ENCODE data around the gene CLK4.

The CLK4 gene

GRCh38 chr5:178667688-178668087 lies 40.8 kb upstream of the CLK4 start:
- H3K4me2 ChIP-seq: no peak overlapping the region
- no peak overlapping the region for H3K9ac ChIP-seq
- no peak overlapping the region for H3K27ac ChIP-seq
- H2AFZ ChIP-seq (ENCODE audit: low read depth): no peak overlapping the region
- H3K79me2 ChIP-seq (ENCODE audit: insufficient read depth, low read depth): no peaks in the 10 kb centered on the region
- H3K27me3 ChIP-seq (ENCODE audit: insufficient read depth, low read depth): no peaks in the 10 kb centered on the region; the same call in 1 of the 2 replicates
- no peak for TF ChIP-seq CTCF (conservative IDR thresholded peaks at IDR 0.05; ENCODE audit: low read depth, low read length)
- H3K4me3 ChIP-seq (IDR thresholded peaks at IDR 0.05; ENCODE audit: insufficient read depth, low read depth, low read length): no peak overlapping the region
- no peaks in the 10 kb centered on the region for H3K4me1 ChIP-seq (ENCODE audit: low read depth, poor library complexity, severe bottlenecking)
- H4K20me1 ChIP-seq (ENCODE audit: insufficient read depth): no peaks in the 10 kb centered on the region
- no peaks in the 10 kb centered on the region for H3K36me3 ChIP-seq (ENCODE audit: insufficient read depth)

GRCh38 chr5:178667101-178667500 lies 40.3 kb upstream of the CLK4 start:
- no peak overlapping the region for H3K9ac ChIP-seq
- no peaks in the 10 kb centered on the region for H3K4me1 ChIP-seq (ENCODE audit: low read depth, poor library complexity, severe bottlenecking)
- no peak overlapping the region for H3K4me3 ChIP-seq (IDR thresholded peaks at IDR 0.05; ENCODE audit: insufficient read depth, low read depth, low read length)
- no peaks in the 10 kb centered on the region for H4K20me1 ChIP-seq (ENCODE audit: insufficient read depth)
- no peak overlapping the region for H3K27ac ChIP-seq
- H3K36me3 ChIP-seq (ENCODE audit: insufficient read depth): no peaks in the 10 kb centered on the region
- H3K79me2 ChIP-seq (ENCODE audit: insufficient read depth, low read depth): no peaks in the 10 kb centered on the region
- H3K4me2 ChIP-seq: no peak overlapping the region
- no peak for TF ChIP-seq CTCF (conservative IDR thresholded peaks at IDR 0.05; ENCODE audit: low read depth, low read length)
- no peaks in the 10 kb centered on the region; the same call in 1 of the 2 replicates for H3K27me3 ChIP-seq (ENCODE audit: insufficient read depth, low read depth)
- no peak overlapping the region for H2AFZ ChIP-seq (ENCODE audit: low read depth)

GRCh38 chr5:178664141-178664540 lies 37.3 kb upstream of the CLK4 start:
- Histone ChIP-seq H3K79me2 (ENCODE audit: insufficient read depth, low read depth) (no peaks in the 10 kb centered on the region), H4K20me1 (ENCODE audit: insufficient read depth) (no peaks in the 10 kb centered on the region)

GRCh38 chr5:178662541-178662860 lies 35.7 kb upstream of the CLK4 start:
- H3K27me3 ChIP-seq (ENCODE audit: insufficient read depth, low read depth): no peaks in the 10 kb centered on the region
- no peak for TF ChIP-seq CTCF (conservative IDR thresholded peaks at IDR 0.05; ENCODE audit: low read depth, low read length)

More at GRCh38 chr5:178664141-178664540, 37.3 kb upstream of the CLK4 start:
- no peak overlapping the region for H3K27ac ChIP-seq
- no peaks in the 10 kb centered on the region for H3K36me3 ChIP-seq (ENCODE audit: insufficient read depth)
- H2AFZ ChIP-seq (ENCODE audit: low read depth): no peak overlapping the region
- no peak overlapping the region for H3K4me2 ChIP-seq
- TF ChIP-seq CTCF (conservative IDR thresholded peaks at IDR 0.05; ENCODE audit: low read depth, low read length): no peak
- no peak overlapping the region for H3K4me3 ChIP-seq (IDR thresholded peaks at IDR 0.05; ENCODE audit: insufficient read depth, low read depth, low read length)
- H3K9ac ChIP-seq: no peak overlapping the region
- no peaks in the 10 kb centered on the region for H3K4me1 ChIP-seq (ENCODE audit: low read depth, poor library complexity, severe bottlenecking)
- no peaks in the 10 kb centered on the region for H3K27me3 ChIP-seq (ENCODE audit: insufficient read depth, low read depth)

More at GRCh38 chr5:178662541-178662860, 35.7 kb upstream of the CLK4 start:
- no peaks in the 10 kb centered on the region for H4K20me1 ChIP-seq (ENCODE audit: insufficient read depth)
- no peak overlapping the region for H3K27ac ChIP-seq
- no peak overlapping the region for H3K4me2 ChIP-seq
- H3K36me3 ChIP-seq (ENCODE audit: insufficient read depth): no peaks in the 10 kb centered on the region
- no peak overlapping the region for H2AFZ ChIP-seq (ENCODE audit: low read depth)
- H3K4me3 ChIP-seq (IDR thresholded peaks at IDR 0.05; ENCODE audit: insufficient read depth, low read depth, low read length): no peak overlapping the region
- H3K9ac ChIP-seq: no peak overlapping the region
- H3K79me2 ChIP-seq (ENCODE audit: insufficient read depth, low read depth): no peaks in the 10 kb centered on the region
- no peaks in the 10 kb centered on the region for H3K4me1 ChIP-seq (ENCODE audit: low read depth, poor library complexity, severe bottlenecking)
